ENCODE measurements around the gene MEIS3. TPM values are rescaled to one million over a fixed set of nuclear protein-coding genes. Genes with fewer than 3 reads are reported as not detected.

Gene MEIS3
- 3.4 TPM for total RNA-seq
- long read RNA-seq, partial matches to known transcripts: 0 of 5 reads
- long read RNA-seq, other reads (novel, unspliced or antisense): 2 of 5 reads

DNA sequence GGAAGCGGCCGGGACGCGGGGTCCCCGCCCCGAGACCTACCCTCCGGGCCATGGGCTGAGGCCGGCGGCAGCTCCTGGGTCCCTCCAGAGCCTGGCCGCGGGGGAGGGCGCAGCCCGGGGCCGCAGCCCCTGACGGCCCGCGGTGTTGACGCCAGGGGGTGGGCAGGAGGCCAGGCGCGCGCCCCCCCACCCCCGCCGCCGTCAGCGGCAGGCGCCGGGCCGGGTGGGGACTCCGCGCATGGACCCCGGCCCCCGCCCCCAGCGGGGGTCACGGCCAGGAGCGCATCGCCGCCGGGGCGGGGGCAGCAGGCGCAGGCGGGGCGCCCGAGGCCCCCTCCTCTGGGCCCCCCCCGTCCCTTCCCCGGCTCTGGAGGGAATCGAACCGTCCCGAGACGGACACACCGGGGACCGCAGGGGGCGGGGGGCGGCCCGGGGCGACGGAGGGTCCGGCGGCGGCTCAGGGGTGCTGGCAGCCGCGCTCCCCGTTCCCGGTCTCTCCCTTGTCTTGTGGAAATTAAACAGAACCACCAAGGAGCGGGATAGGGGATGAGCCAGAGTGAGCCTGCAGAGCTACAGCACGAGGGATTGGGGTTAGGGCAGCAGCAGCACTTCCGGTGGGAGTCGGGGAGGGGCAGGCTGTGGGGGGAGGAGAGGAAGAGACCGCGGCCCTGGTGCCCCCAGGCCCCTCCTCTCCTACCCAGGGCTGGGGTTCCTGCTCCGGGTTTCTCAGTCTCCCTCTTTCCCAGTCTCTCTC is at the start of gene MEIS3:
TSS of gene MEIS3 (minus strand) at position 498 of the 754 bp plus-strand sequence. CDS start at position 52, 446 bp downstream.
- intact Hi-C loops (cut with micrococcal nuclease): no loop called here
- ATAC-seq (peak; percentile 9), DNase-seq (no peak)

DNA sequence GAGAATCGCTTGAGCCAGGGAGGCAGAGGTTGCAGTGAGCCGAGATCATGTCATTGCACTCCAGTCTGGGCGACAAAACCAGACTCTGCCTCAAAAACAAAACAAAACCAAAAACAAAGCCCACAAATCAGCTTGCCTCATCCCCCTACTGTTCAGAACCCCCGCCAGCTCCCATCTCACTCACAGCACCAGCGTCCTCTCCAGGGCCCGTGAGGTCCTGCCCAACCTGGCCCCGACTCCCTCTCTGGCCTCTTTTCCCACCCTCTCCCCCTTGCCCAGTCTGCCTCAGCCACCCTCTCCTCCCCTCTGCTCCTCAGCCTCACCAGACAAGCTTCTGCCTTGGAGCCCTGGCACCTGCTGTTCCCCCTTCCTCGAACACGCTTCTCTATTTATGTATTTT is 48.6 kb upstream of the MEIS3 start:
- intact Hi-C loops (cut with micrococcal nuclease): no loop called here
- ATAC-seq: no peak

DNA sequence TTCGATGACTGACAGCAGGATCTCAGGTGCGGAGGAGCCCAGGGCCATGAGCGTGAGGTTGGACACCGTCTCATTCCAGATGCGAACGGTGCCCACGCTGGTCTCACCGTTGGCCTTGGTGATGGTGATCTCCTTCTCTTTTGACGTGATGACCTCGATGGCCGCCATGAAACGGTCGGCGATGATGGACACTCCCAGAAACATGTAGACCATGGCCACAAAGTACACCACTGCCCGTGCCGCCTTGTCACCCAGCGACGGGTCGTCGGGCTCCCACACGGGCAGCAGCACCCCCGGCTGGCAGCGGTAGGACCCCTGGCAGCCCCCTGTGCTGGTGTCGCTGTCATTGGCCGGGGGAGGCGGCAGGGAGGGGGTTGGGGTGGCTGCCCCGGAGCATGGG is 46.6 kb upstream of the MEIS3 start:
- no peak for DNase-seq
- intact Hi-C loops (cut with micrococcal nuclease): no loop called here
- ATAC-seq: no peak

More for the DNA sequence above, 48.6 kb upstream of the MEIS3 start:
- no peak for DNase-seq

DNA sequence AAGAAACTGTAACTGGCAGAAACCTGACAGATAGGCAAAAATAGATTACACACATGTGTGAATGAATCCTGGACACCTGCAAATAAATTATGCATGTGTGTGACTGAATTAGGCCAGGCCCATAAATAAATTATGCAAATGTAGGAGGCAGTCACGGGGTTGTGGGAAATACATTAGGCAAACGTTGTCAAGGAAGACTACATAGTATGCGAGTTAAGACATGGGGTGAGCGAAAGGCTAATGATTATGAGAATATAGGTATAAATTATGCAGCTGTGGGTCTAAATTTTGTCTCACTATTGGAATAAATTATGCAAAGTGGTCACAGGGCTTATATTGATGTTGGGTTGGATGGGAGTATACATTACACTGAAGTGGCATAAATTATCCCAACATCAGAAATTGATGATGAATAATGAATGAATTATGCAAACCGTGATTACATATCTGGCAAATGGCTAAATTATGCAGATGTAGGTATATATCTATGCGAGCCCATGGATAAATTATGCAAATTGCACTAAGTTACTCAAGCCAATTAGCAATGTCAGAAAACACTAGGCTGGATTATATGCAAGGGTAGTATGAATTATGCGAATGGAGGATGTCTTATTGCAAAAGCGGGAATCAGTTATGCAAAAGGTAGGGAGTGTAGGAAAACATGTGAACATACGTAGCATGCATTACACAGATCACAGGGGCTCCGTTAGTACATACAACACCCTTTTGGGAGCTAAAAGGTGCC is 45.5 kb upstream of the MEIS3 start:
- DNase-seq: no peak
- intact Hi-C loops (cut with micrococcal nuclease): no loop called here
- no peak for ATAC-seq

DNA sequence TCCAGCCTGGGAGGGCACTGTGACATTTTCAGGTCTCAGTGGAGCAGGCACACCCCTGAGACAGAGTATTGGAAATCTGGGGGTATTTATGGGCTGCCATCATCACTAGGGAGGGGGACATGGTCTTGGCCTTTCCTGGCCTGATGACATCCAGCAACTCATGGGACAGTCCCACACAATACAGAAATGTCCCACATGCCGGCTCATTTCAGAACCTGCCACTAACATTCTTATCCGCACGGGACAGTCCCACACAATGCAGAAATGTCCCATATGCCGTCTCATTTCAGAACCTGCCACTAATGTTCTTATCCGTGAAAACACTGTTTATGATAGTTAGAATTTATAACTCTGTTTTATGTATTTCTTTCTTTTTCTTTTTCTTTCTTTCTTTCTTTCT is 42.5 kb upstream of the MEIS3 start:
- intact Hi-C loops (cut with micrococcal nuclease): no loop called here
- no peak for DNase-seq
- ATAC-seq: no peak

DNA sequence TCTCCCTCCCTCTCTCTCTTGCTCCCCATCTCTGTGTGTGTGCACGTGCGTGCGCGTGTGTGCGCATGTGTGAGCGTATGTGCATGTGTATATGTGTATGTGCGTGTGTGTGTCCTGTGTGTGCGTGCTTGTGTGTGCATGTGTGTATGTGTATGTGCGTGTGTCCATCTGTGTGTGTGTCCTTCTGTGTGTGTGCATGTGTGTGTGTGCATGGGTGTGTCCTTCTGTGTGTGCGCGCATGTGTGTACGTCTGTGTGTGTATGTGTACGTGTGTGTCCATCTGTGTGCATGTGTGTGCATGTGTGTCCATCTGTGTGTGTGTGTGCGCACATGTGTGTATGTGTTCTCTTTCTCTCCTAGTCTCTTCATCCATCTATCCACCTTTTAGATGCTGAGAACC is 40.1 kb upstream of the MEIS3 start:
- DNase-seq (no peak), ATAC-seq (no peak)
- intact Hi-C loops (cut with micrococcal nuclease): no loop called here

DNA sequence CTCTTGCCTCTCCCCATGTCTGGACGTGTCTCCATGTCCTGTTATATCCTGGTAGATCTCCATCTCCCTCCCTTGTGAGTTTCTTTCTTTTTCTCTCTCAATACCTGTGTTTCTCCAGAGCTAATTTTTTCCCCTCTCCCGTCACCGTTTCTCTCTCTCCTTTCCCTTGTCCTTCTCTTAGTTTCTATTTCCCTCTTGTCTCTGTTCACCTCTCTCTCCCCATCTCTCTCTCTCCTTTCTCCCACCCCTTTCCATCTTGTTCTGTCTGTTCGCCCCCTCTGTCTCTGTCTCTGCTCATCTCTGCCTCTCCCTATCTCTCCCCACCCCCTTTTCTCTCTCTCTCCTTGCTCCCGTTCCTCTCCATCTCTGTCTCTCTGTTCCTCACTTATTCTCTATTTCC is 39.3 kb upstream of the MEIS3 start:
- intact Hi-C loops (cut with micrococcal nuclease): no loop called here
- DNase-seq: no peak
- no peak for ATAC-seq

DNA sequence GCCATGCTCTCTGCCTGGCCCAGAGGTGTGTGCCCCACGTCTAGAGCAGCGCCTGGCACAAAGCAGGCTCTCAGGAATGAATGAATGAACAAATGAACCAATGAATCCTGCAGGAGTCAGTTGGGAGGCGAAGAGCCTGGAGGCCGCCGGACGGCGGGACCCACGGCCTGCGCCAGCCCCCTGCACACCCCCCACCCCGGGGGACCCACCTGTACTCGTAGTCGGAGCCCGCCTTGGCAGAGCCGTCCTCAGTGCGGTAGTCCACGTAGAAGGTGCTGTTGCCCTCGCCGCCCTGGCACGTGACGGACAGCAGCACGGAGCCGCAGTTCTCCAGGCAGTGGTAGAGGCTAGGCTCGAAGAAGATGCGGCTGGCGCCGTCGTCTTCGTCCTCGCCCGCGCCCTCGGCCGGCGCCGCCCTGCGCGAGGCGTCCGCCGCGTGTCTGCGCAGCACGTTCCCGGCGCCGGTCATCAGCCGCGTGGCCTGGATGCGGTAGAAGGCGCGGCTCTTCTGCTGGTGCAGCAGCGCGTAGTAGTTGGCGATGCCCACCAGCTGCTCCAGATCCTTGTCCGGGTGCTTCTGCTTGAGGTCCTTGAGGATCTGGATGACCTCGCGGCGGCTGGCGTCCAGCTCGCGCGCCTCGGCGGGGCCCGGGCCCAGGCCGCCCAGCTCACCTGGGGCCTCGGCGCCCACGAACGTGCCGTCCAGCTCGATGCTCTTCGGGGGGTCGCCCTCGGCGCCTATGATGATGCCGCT is 37.6 kb upstream of the MEIS3 start:
- DNase-seq: no peak
- intact Hi-C loops (cut with micrococcal nuclease): no loop called here
- ATAC-seq: no peak

DNA sequence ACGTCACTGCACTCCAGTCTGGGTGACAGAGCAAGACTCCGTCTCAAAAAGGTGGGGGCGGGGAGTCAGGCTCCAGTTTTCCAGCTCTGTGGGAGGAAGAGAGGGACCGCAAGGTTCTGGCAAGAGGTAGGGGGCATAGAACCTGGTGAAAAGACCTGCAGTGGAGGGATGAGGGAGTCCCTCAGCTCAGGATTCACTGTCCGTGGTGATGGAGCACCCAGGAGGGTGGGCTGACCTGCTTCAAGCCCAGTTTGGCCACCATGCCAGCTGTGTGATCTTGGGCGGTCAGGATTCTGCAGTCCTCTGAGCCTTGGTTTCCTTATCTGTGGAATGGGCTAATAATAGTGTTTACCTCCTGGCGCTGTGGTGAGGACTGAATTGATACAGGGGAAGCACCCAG is 31.2 kb upstream of the MEIS3 start:
- no peak for ATAC-seq
- intact Hi-C loops (cut with micrococcal nuclease): no loop called here
- DNase-seq: no peak

DNA sequence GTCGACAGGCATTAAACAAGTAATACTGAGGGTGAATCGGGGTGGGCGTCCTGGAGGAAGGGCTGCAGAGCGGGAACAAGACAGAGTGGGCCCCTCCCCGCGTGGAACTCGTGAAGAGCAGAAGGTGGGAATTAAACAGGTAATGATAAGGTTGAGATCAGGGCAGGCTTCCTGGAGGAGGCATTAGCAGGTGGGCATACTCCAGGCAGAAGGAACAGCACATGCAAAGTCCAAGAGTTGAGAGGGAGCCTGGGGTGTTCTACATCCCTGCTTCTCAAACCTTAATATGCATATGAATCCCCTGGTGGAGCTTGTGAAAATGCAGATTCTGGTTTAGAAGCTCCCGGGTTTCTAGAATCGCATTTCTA is 29.0 kb upstream of the MEIS3 start:
- no peak for DNase-seq
- ATAC-seq: no peak
- intact Hi-C loops (cut with micrococcal nuclease): no loop called here

DNA sequence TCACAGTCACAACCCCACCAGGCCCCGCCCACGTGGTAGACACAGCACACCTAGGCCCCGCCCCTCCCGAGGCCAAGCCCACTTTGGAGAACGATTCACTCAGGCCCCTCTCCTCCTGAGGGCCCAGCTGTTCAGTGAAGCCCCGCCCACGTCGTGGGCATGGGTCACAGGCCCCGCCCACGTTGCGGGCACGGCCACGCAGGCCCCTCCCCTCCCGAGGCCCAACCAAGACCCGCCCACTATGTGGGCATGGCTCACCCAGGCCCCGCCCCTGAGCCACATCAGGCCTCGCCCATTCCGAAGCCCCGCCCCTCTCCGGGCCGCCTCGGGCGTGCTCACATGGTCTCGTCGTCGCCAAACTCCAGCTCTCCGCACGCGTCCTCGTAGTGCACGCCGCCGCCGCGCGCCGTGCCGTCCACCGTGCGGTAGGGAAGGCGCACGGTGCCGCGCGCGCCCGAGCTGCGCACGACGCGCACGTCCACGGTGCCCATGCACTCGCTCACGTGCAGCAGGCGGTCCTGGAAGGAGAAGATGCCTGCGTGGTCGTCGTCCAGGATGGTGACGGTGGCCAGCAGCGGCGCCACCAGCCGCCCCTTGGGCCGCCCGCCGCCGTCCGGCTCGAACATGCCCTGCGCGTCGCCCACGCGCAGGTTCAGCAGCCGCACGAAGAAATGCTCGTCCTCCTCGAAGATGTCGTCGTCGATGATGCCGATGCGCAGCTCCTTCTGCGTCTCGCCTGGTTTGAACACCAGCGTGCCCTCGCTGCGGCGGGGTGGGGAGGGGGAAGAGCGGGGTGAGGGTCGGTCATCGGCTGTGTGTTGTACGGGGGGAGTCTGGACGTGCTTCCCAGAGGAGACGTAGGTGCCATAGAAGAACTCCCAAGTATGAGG is 28.4 kb upstream of the MEIS3 start:
- peak; percentile 31 for ATAC-seq
- intact Hi-C loops (cut with micrococcal nuclease): no loop called here
- DNase-seq: peak; percentile 47

DNA sequence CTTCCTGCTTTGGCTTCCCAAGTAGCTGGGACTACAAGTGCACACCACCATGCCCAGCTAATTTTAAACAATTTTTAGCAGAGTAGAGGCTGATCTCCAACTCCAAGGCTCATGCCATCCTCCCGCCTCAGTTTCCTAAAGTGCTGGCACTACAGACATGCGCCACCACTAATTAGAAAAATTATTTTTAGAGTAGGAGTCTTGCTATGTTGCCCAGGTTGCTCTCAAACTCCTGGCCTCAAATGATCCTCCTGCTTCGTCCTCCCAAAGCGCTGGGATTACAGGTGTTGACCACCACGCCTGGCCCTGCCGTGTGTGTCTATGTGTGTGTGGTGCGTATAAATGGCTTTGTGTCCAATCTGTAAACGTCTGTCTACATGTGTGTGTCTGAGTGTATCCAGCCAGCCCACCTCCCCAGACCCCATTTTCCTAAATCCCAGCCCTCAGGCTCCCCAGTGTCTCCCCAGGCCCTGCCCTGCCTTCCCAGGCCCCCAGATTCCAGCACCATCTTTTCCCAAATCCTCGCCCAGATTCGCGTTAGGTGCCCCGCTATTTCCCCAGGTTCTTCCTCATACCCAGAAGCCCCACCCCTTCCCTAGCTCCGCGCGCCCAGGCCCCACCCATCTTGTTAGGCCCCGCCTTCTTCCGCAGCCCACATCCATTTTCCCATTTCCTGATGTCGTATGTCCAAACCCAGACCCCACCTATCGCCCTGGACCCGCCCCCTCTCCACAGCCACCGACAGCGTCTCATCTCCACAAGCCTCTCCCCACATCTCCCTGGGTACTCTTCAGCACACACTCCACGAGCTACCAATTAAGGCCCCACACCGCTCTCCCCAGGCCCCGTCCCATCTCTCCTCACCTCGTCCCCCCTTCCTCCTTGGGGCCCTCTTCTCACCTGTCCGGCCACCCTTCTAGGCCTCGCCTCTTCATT is 27.5 kb upstream of the MEIS3 start:
- DNase-seq (no peak), ATAC-seq (no peak)
- intact Hi-C loops (cut with micrococcal nuclease): no loop called here

DNA sequence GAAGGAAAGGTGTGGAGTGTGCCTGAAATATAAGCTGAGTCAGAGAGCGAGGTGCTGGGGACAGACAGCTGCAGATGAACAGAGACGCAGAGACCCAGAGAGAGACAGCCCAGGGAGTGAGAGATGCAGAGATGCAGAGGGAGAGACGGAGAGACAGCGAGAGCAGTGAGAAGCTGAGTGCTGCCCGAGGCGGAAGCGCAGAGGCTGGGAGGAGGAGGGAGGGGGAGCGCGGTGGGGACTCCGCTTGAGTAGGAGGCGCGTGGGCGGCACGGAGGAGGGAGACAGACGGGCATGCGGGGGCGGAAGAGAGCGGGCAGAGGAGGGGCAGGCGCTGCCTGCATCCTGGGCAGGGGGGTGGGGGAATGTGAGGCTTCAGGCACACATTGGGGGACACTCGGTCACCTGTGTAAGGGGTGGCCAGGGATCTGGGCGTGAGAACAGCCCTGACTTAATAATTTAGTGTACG is 26.6 kb upstream of the MEIS3 start:
- peak; percentile 44 for DNase-seq
- ATAC-seq: no peak
- intact Hi-C loops (cut with micrococcal nuclease): no loop called here

DNA sequence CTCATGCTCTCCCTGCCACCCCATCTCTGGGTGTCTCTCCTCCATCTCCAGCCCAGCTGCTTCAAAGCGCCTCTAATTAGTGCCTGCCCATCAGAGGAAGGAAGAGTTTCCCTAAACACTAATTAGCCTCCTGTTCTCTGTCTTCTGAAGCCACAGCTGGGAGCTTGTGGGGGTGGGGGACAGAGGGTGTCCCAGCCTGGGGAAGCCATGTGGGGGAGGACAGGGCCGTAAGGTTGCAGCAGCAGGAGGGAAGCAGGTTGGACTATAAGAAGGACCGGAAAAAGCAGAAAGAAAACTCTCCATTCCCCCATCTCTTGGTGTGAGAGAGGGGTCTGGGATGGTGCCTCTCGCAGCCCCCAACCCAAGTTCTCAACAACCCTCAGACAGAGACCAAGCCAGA is 26.2 kb upstream of the MEIS3 start:
- intact Hi-C loops (cut with micrococcal nuclease): no loop called here
- ATAC-seq (no peak), DNase-seq (no peak)

DNA sequence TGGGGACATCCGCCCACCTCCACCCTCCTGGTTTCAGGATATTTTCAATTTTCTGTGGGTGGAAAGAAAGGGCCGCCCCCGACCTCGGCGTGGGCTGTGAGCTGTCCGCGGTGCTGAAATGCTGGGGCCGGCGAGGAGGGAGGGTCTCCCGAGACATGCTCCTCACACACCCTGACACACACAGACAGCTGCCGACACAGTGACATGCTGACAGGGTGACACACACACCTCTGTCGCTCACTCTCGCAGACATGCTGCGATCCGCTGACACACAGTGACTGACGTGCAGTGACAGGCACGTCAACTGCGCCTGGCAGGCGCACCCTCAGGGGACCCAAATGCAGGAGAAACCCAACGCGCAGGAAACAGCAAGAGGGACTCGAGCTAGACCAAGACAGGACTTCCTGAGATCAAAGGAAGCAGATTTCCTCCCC is 25.1 kb upstream of the MEIS3 start:
- ATAC-seq (no peak), DNase-seq (no peak)
- intact Hi-C loops (cut with micrococcal nuclease): no loop called here

DNA sequence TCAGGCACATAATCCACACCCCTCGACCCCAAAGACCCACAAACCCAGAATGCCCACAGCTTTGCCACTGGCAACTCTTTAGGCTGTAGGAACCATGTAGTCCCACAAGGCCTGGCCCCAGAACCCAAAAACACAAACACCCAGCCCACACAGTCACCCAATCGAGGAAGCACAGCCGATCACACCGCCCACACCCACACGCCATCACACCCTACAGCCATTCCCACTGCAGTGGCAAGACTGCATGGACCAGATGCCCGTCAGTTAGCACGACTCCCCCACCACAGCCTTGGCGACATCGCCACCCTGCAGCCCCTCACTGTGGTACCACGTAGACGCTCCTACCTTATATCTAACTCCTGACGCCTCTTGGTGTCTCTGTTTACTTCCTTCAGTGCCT is 24.0 kb upstream of the MEIS3 start:
- DNase-seq (no peak), ATAC-seq (no peak)
- intact Hi-C loops (cut with micrococcal nuclease): no loop called here

DNA sequence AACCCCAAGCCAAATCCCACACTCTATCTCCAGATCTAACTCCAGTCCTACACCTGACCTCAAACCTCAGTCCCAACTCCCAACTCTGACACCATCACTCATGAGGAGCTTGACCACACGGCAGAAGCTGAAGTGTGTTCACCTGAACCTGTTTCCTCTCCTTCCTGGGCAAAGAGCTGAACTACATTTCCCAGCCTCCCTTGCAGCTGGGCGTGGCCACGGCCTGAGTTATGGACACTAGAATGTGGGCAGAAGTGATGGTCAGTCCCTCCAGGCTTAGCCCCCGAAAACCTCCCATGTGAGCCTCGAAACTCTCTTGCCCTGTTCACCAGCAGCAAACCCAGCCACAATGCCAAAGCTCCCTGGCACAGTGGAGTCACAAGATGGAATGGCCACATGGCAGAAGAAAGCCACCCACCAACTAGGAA is 19.5 kb upstream of the MEIS3 start:
- intact Hi-C loops (cut with micrococcal nuclease): loop anchor here (5.0 kb wide), 1 partner anchor 268 kb away; no protein-coding TSS in a partner anchor
- DNase-seq (no peak), ATAC-seq (no peak)

DNA sequence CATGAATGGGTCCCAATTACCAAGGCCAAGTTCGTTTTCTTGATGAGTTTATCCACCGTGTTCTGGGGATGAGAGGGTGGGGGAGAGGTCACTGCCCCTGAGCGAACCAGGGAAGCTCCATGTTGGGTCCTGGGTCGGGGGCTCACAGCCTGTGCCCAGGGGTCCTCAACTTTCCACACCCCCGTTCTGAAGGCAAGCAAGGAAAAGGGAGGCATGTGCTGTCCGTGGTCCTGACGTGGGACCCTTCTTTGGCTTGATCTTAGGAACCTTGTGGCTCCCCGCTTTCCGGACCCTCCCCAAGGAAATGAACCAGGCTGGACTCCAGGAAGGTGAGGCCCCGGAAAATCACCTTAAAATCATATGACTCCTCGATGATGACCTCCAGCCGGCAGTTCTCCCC is 18.2 kb upstream of the MEIS3 start:
- ATAC-seq: no peak
- intact Hi-C loops (cut with micrococcal nuclease): loop anchor here (5.0 kb wide), 1 partner anchor 270 kb away; no protein-coding TSS in a partner anchor
- no peak for DNase-seq
